Suprapubic skin (tissue), 4 donors: ENCODE measurements around the gene USP22. TPM values are rescaled to one million over a fixed set of nuclear protein-coding genes. Genes with fewer than 3 reads are reported as not detected.
"Not testable (repeated sequence)": the region's sequence is repeated elsewhere in the genome, so short reads cannot be mapped to it uniquely, and the experiment has no call there.

Experiments used
- DNase-seq, 2 donors: peaks; one replicate each; pipeline ENCODE4 v3.0.0-alpha.2; 2019; ENCODE audit warnings: low spot score in 2 of 2
- H3K27ac ChIP-seq: fragments of 200-600 bp; sonication (generic); one replicate; pipeline ENCODE4 v1.5.1; 2019
- H3K27me3 ChIP-seq: fragments of 200-600 bp; sonication (generic); one replicate; pipeline ENCODE4 v1.5.1; 2019
- H3K36me3 ChIP-seq: fragments of 200-600 bp; sonication (generic); one replicate; pipeline ENCODE4 v1.5.1; 2019
- H3K4me1 ChIP-seq: fragments of 200-600 bp; sonication (generic); one replicate; pipeline ENCODE4 v1.5.1; 2019
- H3K4me3 ChIP-seq: fragments of 200-600 bp; sonication (generic); one replicate; pipeline ENCODE4 v1.5.1; 2019; ENCODE audit warnings: mild to moderate bottlenecking
- H3K9me3 ChIP-seq: fragments of 200-600 bp; sonication (generic); one replicate; pipeline ENCODE4 v1.5.1; 2019
- CTCF ChIP-seq, 2 donors: fragments of 200-600 bp in 1 of 2; fragments of 450-650 bp in 1 of 2; sonication (generic) in 1 of 2; IDR thresholded peaks; one replicate each; pipeline ENCODE4 v1.5.1; 2016 to 2019; ENCODE audit warnings: antibody characterized with exemption in 2 of 2, mild to moderate bottlenecking in 1 of 2, moderate library complexity in 1 of 2
- EP300 ChIP-seq: sonication (generic); formaldehyde crosslinking; IDR thresholded peaks from one replicate; pipeline ENCODE4 v1.6.1; 2017; ENCODE audit warnings: antibody characterized with exemption
- POLR2A ChIP-seq, 2 donors: fragments of 450-650 bp; IDR thresholded peaks; one replicate each; pipeline ENCODE4 v1.6.1; 2017; ENCODE audit warnings: antibody characterized with exemption in 2 of 2, mild to moderate bottlenecking in 2 of 2, moderate library complexity in 2 of 2
- POLR2AphosphoS5 ChIP-seq, 3 donors: sonication (generic); formaldehyde crosslinking; IDR thresholded peaks; one replicate each; pipeline ENCODE4 v1.6.1; 2017; ENCODE audit warnings: antibody characterized with exemption in 3 of 3
- WGBS: methylation state at CpG from one replicate; pipeline ENCODE4 v1.1.5; 2018; 5-methylcytosine and 5-hydroxymethylcytosine counted together
- total RNA-seq, 4 donors: library from RNA; depleted of rRNA; stranded (reverse); fragments of >200 nt; gene quantifications; one replicate each; pipeline ENCODE4 v1.1.0, GENCODE V29; 2016

USP22 gene
- total RNA-seq, 4 donors from 2014 or later, result 116 to 166 (median 152) TPM

- Histone ChIP-seq H3K27me3 (peaks cover 4% of the 10 kb centered on the region), H3K4me1 (no peaks in the 10 kb centered on the region), H3K36me3 (no peaks in the 10 kb centered on the region), H3K27ac (no peak overlapping the region), H3K9me3 (no peaks in the 10 kb centered on the region), H3K4me3 (no peak overlapping the region)
- DNase-seq, result no peak
- no peak for TF ChIP-seq POLR2AphosphoS5 (IDR thresholded peaks at IDR 0.05)
- TF ChIP-seq CTCF (IDR thresholded peaks at IDR 0.05), result no peak
- no peak for TF ChIP-seq EP300
- no peak for TF ChIP-seq POLR2A (IDR thresholded peaks at IDR 0.05)
- 81% methylated on average over 3 of the region's 3 CpGs for WGBS
These were observed 59.5 kb downstream of the USP22 start for GRCh38 chr17:20983359-20983637.

GRCh38 chr17:20982589-20983358, 60.0 kb downstream of the USP22 start:
- TF ChIP-seq POLR2AphosphoS5 (IDR thresholded peaks at IDR 0.05) (no peak), CTCF (IDR thresholded peaks at IDR 0.05) (no peak), POLR2A (IDR thresholded peaks at IDR 0.05) (no peak), EP300 (no peak)
- Histone ChIP-seq H3K36me3 (no peaks in the 10 kb centered on the region), H3K27me3 (peaks cover 4% of the 10 kb centered on the region), H3K9me3 (no peaks in the 10 kb centered on the region), H3K4me1 (no peaks in the 10 kb centered on the region), H3K4me3 (no peak overlapping the region), H3K27ac (no peak overlapping the region)
- WGBS, result 94% methylated on average over 17 of the region's 17 CpGs
- DNase-seq, result no peak

GRCh38 chr17:20981046-20981920, 61.5 kb downstream of the USP22 start:
- WGBS, result 86% methylated on average over 12 of the region's 14 CpGs
- no peaks in the 10 kb centered on the region for H3K9me3 ChIP-seq
- H3K27ac ChIP-seq, result no peak overlapping the region
- H3K4me3 ChIP-seq, result no peak overlapping the region
- no peak for TF ChIP-seq POLR2A (IDR thresholded peaks at IDR 0.05)
- TF ChIP-seq CTCF (IDR thresholded peaks at IDR 0.05), result no peak
- TF ChIP-seq POLR2AphosphoS5 (IDR thresholded peaks at IDR 0.05), result no peak
- TF ChIP-seq EP300, result no peak
- H3K27me3 ChIP-seq, result peaks cover 4% of the 10 kb centered on the region
- no peaks in the 10 kb centered on the region for H3K36me3 ChIP-seq
- H3K4me1 ChIP-seq, result no peaks in the 10 kb centered on the region
- DNase-seq, result no peak

GRCh38 chr17:20979792-20980083, 63.1 kb downstream of the USP22 start:
- Histone ChIP-seq H3K27ac (no peak overlapping the region), H3K4me3 (no peak overlapping the region), H3K4me1 (no peaks in the 10 kb centered on the region), H3K36me3 (no peaks in the 10 kb centered on the region), H3K9me3 (no peaks in the 10 kb centered on the region), H3K27me3 (peaks cover 4% of the 10 kb centered on the region)
- TF ChIP-seq EP300 (no peak), POLR2AphosphoS5 (IDR thresholded peaks at IDR 0.05) (no peak), CTCF (IDR thresholded peaks at IDR 0.05) (no peak), POLR2A (IDR thresholded peaks at IDR 0.05) (no peak)
- no peak for DNase-seq
- WGBS, result 46% methylated on average over 3 of the region's 3 CpGs

- not testable (repeated sequence) for H3K4me3 ChIP-seq, H3K27ac ChIP-seq, H3K36me3 ChIP-seq, H3K9me3 ChIP-seq, H3K4me1 ChIP-seq, H3K27me3 ChIP-seq, DNase-seq
- WGBS, result 56% methylated on average over 8 of the region's 9 CpGs
These were observed 63.6 kb downstream of the USP22 start for GRCh38 chr17:20979007-20979791.

- not testable (repeated sequence) for H3K27ac ChIP-seq, H3K36me3 ChIP-seq, H3K4me3 ChIP-seq, DNase-seq, H3K4me1 ChIP-seq, H3K9me3 ChIP-seq, H3K27me3 ChIP-seq
- WGBS, result 86% methylated on average over 13 of the region's 13 CpGs
These were observed 65.1 kb downstream of the USP22 start for GRCh38 chr17:20977609-20978253.
